Endothelial cell of umbilical vein (primary cell): ENCODE data around the gene RABL3. TPM values are rescaled to one million over a fixed set of nuclear protein-coding genes. Genes with fewer than 3 reads are reported as not detected.

Source experiments
- Bru-seq: library from RNA; stranded (reverse); fragments of 400-500 nt; gene quantifications from one replicate; lab custom pipeline; 2021; lab: Mats Ljungman, UMichigan
- BruChase-seq, 2 experiments: library from RNA; stranded (reverse); fragments of 400-500 nt; gene quantifications; one replicate each; lab custom pipeline; 2021; lab: Mats Ljungman, UMichigan
- BruUV-seq: library from RNA; stranded (reverse); fragments of 400-500 nt; replicated peaks from 2 replicates; lab custom pipeline; 2021; lab: Mats Ljungman, UMichigan
- CTCF ChIA-PET: fragments of 300-600, 350-600 bp; sonication (Branson Sonifier 250); formaldehyde crosslinking; loops from one replicate; lab custom pipeline; 2021; ENCODE audit warnings: antibody characterized with exemption, inconsistent platforms; lab: Charles Lee
- POLR2A ChIA-PET: fragments of 300-600, 350-600 bp; sonication (Branson Sonifier 250); formaldehyde crosslinking; loops from one replicate; lab custom pipeline; 2021; ENCODE audit warnings: antibody characterized with exemption, inconsistent platforms; lab: Charles Lee
- DNase-seq: peaks from one replicate; pipeline ENCODE4 v3.0.0-alpha.2; 2011; ENCODE audit warnings: low read depth, low spot score
- FAIRE-seq: peaks from 2 replicates; lab custom pipeline; 2011; peaks lifted over from hg19 to GRCh38; lab: Jason Lieb, UNC
- H2AFZ ChIP-seq: 2 replicates; pipeline ENCODE4 v1.6.0; 2012; ENCODE audit warnings: low read depth, low read length, control low read depth, inconsistent platforms
- H3K27ac ChIP-seq: 2 replicates; pipeline ENCODE4 v1.5.1; 2011; ENCODE audit warnings: low read depth, mild to moderate bottlenecking, control low read depth, low read length, moderate library complexity; ENCODE audit not compliant: insufficient read depth
- H3K27me3 ChIP-seq, 2 experiments: 2 replicates each; pipeline versions ENCODE4 v1.6.0 to v1.6.1; 2011; ENCODE audit warnings: low read length in 2 of 2, mixed read lengths in 1 of 2; ENCODE audit not compliant: control insufficient read depth in 2 of 2, insufficient read depth in 2 of 2
- H3K36me3 ChIP-seq, 2 experiments: 2 replicates in 1 of 2; 3 replicates in 1 of 2; pipeline ENCODE4 v1.5.1; 2011; ENCODE audit warnings: low read length in 2 of 2, mild to moderate bottlenecking in 1 of 2, moderate library complexity in 1 of 2; ENCODE audit not compliant: control insufficient read depth in 2 of 2, insufficient read depth in 2 of 2; ENCODE audit errors: extremely low read depth in 1 of 2
- H3K4me1 ChIP-seq: 3 replicates; pipeline ENCODE4 v1.5.1; 2011; ENCODE audit warnings: mild to moderate bottlenecking, low read length; ENCODE audit not compliant: control insufficient read depth, insufficient read depth; ENCODE audit errors: extremely low read depth
- H3K4me2 ChIP-seq: 2 replicates; pipeline ENCODE4 v1.6.1; 2011; ENCODE audit warnings: low read length, control low read depth, mixed read lengths; ENCODE audit not compliant: insufficient read depth
- H3K4me3 ChIP-seq, 3 experiments: fragments of 200-600 bp in 1 of 3; sonication (generic), shearing (Covaris generic) in 1 of 3; replicated peaks in 1 of 3; 2 replicates each; pipeline ENCODE4 v1.5.1; 2011 to 2016; ENCODE audit warnings: control low read depth in 3 of 3, low read length in 3 of 3, mild to moderate bottlenecking in 2 of 3, inconsistent platforms in 1 of 3, low read depth in 1 of 3, moderate library complexity in 1 of 3; ENCODE audit not compliant: insufficient read depth in 1 of 3
- H3K79me2 ChIP-seq: 2 replicates; pipeline ENCODE4 v1.6.0; 2012; ENCODE audit warnings: low read length, inconsistent platforms; ENCODE audit not compliant: control insufficient read depth, insufficient read depth
- H3K9ac ChIP-seq: replicated peaks from 2 replicates; pipeline ENCODE3; 2011; ENCODE audit warnings: low read length, control low read depth; ENCODE audit not compliant: insufficient read depth; ENCODE audit errors: extremely low read depth
- H3K9me1 ChIP-seq: replicated peaks from 3 replicates; pipeline ENCODE4 v1.6.0; 2011; ENCODE audit warnings: mild to moderate bottlenecking, low read length; ENCODE audit not compliant: control insufficient read depth, insufficient read depth; ENCODE audit errors: extremely low read depth
- H3K9me3 ChIP-seq: replicated peaks from 2 replicates; pipeline ENCODE4 v1.5.1; 2012; ENCODE audit warnings: low read length, inconsistent platforms; ENCODE audit not compliant: control insufficient read depth, insufficient read depth
- H4K20me1 ChIP-seq: replicated peaks from 2 replicates; pipeline ENCODE3; 2011; ENCODE audit warnings: mild to moderate bottlenecking, low read length; ENCODE audit not compliant: control insufficient read depth, insufficient read depth; ENCODE audit errors: extremely low read depth
- EZH2 ChIP-seq: IDR thresholded peaks from 2 replicates; pipeline ENCODE4 v1.6.1; 2012; ENCODE audit warnings: borderline replicate concordance, low read depth, mild to moderate bottlenecking, moderate library complexity, low read length, inconsistent platforms; ENCODE audit not compliant: severe bottlenecking
- FOS ChIP-seq: IDR thresholded peaks from 2 replicates; pipeline ENCODE4 v1.6.1; 2011; ENCODE audit warnings: mild to moderate bottlenecking, low read length, moderate library complexity, borderline replicate concordance; ENCODE audit not compliant: insufficient read depth
- GATA2 ChIP-seq: IDR thresholded peaks from 2 replicates; pipeline ENCODE4 v1.7.0; 2011; ENCODE audit warnings: low read depth, mild to moderate bottlenecking, moderate library complexity, mixed read lengths, low read length; ENCODE audit not compliant: insufficient read length, insufficient read depth
- JUN ChIP-seq: IDR thresholded peaks from 2 replicates; pipeline ENCODE4 v1.6.1; 2011; ENCODE audit warnings: borderline replicate concordance, low read depth; ENCODE audit not compliant: insufficient read length, insufficient read depth
- MYC ChIP-seq: IDR thresholded peaks from one replicate; pipeline ENCODE4 v1.6.1; 2011; ENCODE audit warnings: mild to moderate bottlenecking, low read depth, low read length
- POLR2A ChIP-seq: IDR thresholded peaks from 2 replicates; pipeline ENCODE4 v1.6.1; 2012; ENCODE audit warnings: low read depth, mild to moderate bottlenecking, control low read depth, low read length
- POLR2AphosphoS5 ChIP-seq: IDR thresholded peaks from 2 replicates; pipeline ENCODE4 v1.6.1; 2012; ENCODE audit warnings: low read depth, mild to moderate bottlenecking, control low read depth, low read length, moderate library complexity; ENCODE audit not compliant: insufficient read depth
- dilution Hi-C: fragments of 300-500 bp; cut with MboI; formaldehyde crosslinking; loops from one replicate; pipeline ENCODE4 v1.15.0; 2019; ENCODE audit warnings: low sequenced_read_pairs; ENCODE audit not compliant: extremely low pct_ligation_motif_present
- intact Hi-C: fragments of 100-400 bp; cut with micrococcal nuclease; formaldehyde crosslinking; loops from one replicate; pipeline ENCODE4 v1.10.0; 2022
- long read RNA-seq: library from polyadenylated mRNA; stranded (forward); transcript quantifications from one replicate; pipeline ENCODE4 v2.0.0, GENCODE V29; 2021
- polyA minus RNA-seq, 3 experiments: library from RNA; depleted of rRNA, polyadenylated mRNA; stranded (reverse); fragments of >200 nt; gene quantifications; 1 replicate in 1 of 3; 2 replicates in 2 of 3; pipeline ENCODE4 v1.2.3, GENCODE V29; 2011
- polyA plus RNA-seq, 4 experiments: library from polyadenylated mRNA; depleted of rRNA in 3 of 4; stranded (reverse) in 3 of 4; unstranded in 1 of 4; fragments of >200 nt; gene quantifications; 2 replicates each; pipeline versions ENCODE4 v1.2.1 to v1.2.3, GENCODE V29; 2011 to 2012; ENCODE audit warnings: missing spikeins in 1 of 4
- total RNA-seq: library from RNA; stranded (reverse); gene quantifications from 2 replicates; pipeline ENCODE4 v1.2.3, GENCODE V29; 2021
- TF ChIP-seq, protein P1 (sequence below), 2 donors: IDR thresholded peaks; 1 replicate in 1 of 2; 2 replicates in 1 of 2; pipeline ENCODE4 v1.5.1; 2011; ENCODE audit warnings: low read length in 2 of 2, mild to moderate bottlenecking in 2 of 2, moderate library complexity in 2 of 2, control low read depth in 1 of 2, inconsistent platforms in 1 of 2, low read depth in 1 of 2; ENCODE audit not compliant: insufficient read depth in 1 of 2; ENCODE audit errors: extremely low read depth in 1 of 2
- TF ChIP-seq, protein P2 (sequence below): IDR thresholded peaks from 2 replicates; pipeline ENCODE4 v1.6.1; 2011; ENCODE audit not compliant: insufficient read depth, insufficient read length

Gene RABL3, protein sequence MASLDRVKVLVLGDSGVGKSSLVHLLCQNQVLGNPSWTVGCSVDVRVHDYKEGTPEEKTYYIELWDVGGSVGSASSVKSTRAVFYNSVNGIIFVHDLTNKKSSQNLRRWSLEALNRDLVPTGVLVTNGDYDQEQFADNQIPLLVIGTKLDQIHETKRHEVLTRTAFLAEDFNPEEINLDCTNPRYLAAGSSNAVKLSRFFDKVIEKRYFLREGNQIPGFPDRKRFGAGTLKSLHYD
- 24.9 and 25.9 TPM in 2 replicates for total RNA-seq
- polyA plus RNA-seq: 2.6 and 4.3 TPM in 2 replicates
- polyA plus RNA-seq (2011; cell fraction: cytosol; rRNA removed): 5.0 TPM in 2 replicates
- 4.3 and 6.3 TPM in 2 replicates for polyA plus RNA-seq (2011; cell fraction: nucleus; rRNA removed)
- 11.5 and 18.0 TPM in 2 replicates for polyA plus RNA-seq (2012)
- polyA minus RNA-seq: 6.6 and 9.5 TPM in 2 replicates
- polyA minus RNA-seq (2011; cell fraction: cytosol; rRNA and poly(A)+ RNA removed): 4.0 TPM
- 7.1 and 10.3 TPM in 2 replicates for polyA minus RNA-seq (2011; cell fraction: nucleus; rRNA and poly(A)+ RNA removed)
- percentile 76 among the genes with signal in this experiment for Bru-seq, nascent RNA
- BruChase-seq, experiment 1, labeled RNA remaining after a 6-hour chase: percentile 73 among the genes with signal in this experiment
- BruChase-seq, experiment 2, labeled RNA remaining after a 2-hour chase: percentile 59 among the genes with signal in this experiment
- long read RNA-seq, transcript RABL3-201 (8 exons, 3,883 nt): major isoform, 53 of 67 reads
- long read RNA-seq, partial matches to known transcripts: 4 of 67 reads
- long read RNA-seq, other reads (novel, unspliced or antisense): 8 of 67 reads

DNA sequence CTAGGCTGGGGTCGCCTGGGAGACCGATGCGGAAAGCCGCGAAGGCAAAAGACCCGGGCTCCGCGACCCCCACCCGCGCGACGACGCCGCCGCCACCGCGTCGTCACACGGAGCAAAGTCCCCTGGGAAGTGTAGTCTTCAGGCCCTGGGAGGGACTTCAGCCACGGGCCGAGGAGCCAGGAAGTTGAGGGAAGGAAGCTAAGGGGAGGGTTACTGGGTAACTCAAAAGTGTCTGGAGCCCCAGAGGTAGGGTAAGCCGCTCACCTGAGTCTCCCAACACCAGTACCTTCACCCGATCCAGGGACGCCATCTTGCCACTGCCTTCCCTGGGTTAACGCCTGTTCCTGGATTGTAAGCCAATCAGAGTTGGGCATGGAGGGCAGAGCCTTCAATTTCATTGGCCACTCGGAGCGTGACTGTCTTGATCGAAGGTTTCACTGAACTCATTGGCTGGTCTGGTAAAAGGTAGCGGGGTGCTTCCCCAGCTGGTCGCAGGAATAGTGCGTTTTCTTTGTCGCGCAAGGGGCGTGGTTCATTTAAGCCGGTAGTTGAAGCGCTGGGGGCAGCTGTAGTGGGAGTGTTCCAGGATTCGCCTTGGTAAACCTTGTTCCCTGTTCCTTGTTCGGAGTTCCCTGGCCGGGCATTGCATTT lies at the start of gene RABL3, which contains the start of gene GTF2E1:
Gene RABL3, minus strand, starts transcription at position 319 of the 651 bp plus-strand sequence. Its CDS starts 9 bp downstream, at position 310.
Gene GTF2E1, plus strand, starts transcription at position 547 of the 651 bp plus-strand sequence. CDS start 7,809 bp downstream, outside the sequence.
- no TSS peak for BruUV-seq
- intact Hi-C loops (loop anchor here (1.0 to 5.0 kb wide), 8 partner anchors 39 to 181 kb away; partner anchors contain the start of genes NDUFB4 and STXBP5L), dilution Hi-C loops (no loop called here)
- POLR2A ChIA-PET: interaction anchor here (0.8 to 1.6 kb wide), 4 partner anchors 39 to 146 kb away, joined by 3 to 6 read pairs (median 4); partner anchors contain the start of gene NDUFB4
- peak within 1 kb of the TSS; percentile 93 for H3K27ac ChIP-seq
- DNase-seq (peak; percentile 100), FAIRE-seq (peak; percentile 100)
- H3K4me3 ChIP-seq: peak within 1 kb of the TSS; percentile 67 to 96 (median 81)
- peaks cover 0 to 2% of the 10 kb centered on the region in 2 experiments for H3K36me3 ChIP-seq
- H3K4me1 ChIP-seq: peaks cover 29% of the 10 kb centered on the region
- no peaks in the 10 kb centered on the region for H4K20me1 ChIP-seq
- TF ChIP-seq FOS (no peak), GATA2 (no peak), EZH2 (no peak), POLR2AphosphoS5 (peak; percentile 76), POLR2A (peak; percentile 73), JUN (no peak), MYC (no peak)
- TF ChIP-seq, protein P1, sequence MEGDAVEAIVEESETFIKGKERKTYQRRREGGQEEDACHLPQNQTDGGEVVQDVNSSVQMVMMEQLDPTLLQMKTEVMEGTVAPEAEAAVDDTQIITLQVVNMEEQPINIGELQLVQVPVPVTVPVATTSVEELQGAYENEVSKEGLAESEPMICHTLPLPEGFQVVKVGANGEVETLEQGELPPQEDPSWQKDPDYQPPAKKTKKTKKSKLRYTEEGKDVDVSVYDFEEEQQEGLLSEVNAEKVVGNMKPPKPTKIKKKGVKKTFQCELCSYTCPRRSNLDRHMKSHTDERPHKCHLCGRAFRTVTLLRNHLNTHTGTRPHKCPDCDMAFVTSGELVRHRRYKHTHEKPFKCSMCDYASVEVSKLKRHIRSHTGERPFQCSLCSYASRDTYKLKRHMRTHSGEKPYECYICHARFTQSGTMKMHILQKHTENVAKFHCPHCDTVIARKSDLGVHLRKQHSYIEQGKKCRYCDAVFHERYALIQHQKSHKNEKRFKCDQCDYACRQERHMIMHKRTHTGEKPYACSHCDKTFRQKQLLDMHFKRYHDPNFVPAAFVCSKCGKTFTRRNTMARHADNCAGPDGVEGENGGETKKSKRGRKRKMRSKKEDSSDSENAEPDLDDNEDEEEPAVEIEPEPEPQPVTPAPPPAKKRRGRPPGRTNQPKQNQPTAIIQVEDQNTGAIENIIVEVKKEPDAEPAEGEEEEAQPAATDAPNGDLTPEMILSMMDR (IDR thresholded peaks at IDR 0.05; ENCODE audit: extremely low read depth in 1 of 2, insufficient read depth in 1 of 2, low read depth in 1 of 2, low read length in 2 of 2): no peak
- TF ChIP-seq, protein P2, sequence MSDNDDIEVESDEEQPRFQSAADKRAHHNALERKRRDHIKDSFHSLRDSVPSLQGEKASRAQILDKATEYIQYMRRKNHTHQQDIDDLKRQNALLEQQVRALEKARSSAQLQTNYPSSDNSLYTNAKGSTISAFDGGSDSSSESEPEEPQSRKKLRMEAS: peak; percentile 41
- H3K79me2 ChIP-seq: peaks cover 45% of the 10 kb centered on the region
- no peaks in the 10 kb centered on the region for H3K27me3 ChIP-seq
- peak within 1 kb of the TSS; percentile 73 for H2AFZ ChIP-seq
- no peaks in the 10 kb centered on the region for H3K9me1 ChIP-seq
- H3K9ac ChIP-seq: peak within 1 kb of the TSS; percentile 95
- no peaks in the 10 kb centered on the region for H3K9me3 ChIP-seq
- CTCF ChIA-PET: interaction anchor here (0.6 to 3.6 kb wide), 6 partner anchors 28 to 182 kb away, joined by 3 to 28 read pairs (median 4); no protein-coding TSS in a partner anchor
- peak within 1 kb of the TSS; percentile 92 for H3K4me2 ChIP-seq
